Muscle of leg (tissue), 16 donors: Measurements from ENCODE around the gene IL2. TPM values are rescaled to one million over a fixed set of nuclear protein-coding genes. Genes with fewer than 3 reads are reported as not detected.

Source experiments
- DNase-seq: peaks from one replicate; pipeline ENCODE4 v3.0.0; 2013
- H3K27ac ChIP-seq: one replicate; pipeline ENCODE4 v1.5.1; 2013; ENCODE audit warnings: mild to moderate bottlenecking, low read length, control low read depth
- H3K27me3 ChIP-seq: one replicate; pipeline ENCODE4 v1.6.1; 2013; ENCODE audit warnings: low read length; ENCODE audit not compliant: control insufficient read depth, insufficient read depth
- H3K36me3 ChIP-seq: one replicate; pipeline ENCODE4 v1.6.1; 2013; ENCODE audit warnings: low read length; ENCODE audit not compliant: control insufficient read depth, insufficient read depth
- H3K4me1 ChIP-seq: one replicate; pipeline ENCODE4 v1.6.1; 2013; ENCODE audit warnings: low read length; ENCODE audit not compliant: control insufficient read depth, insufficient read depth
- H3K4me3 ChIP-seq: one replicate; pipeline ENCODE4 v1.5.1; 2013; ENCODE audit warnings: low read length, control low read depth
- H3K9me3 ChIP-seq: replicated peaks from 2 replicates; pipeline ENCODE4 v1.6.1; 2013; ENCODE audit warnings: low read depth, low read length; ENCODE audit not compliant: control insufficient read depth
- WGBS: methylation state at CpG from one replicate; pipeline ENCODE4 v1.1.5; 2013; ENCODE audit warnings: missing lambda C conversion rate; ENCODE audit not compliant: insufficient coverage; 5-methylcytosine and 5-hydroxymethylcytosine counted together
- long read RNA-seq, 11 donors: transcript quantifications; one replicate each; lab custom pipeline, GENCODE V29; 2026
- polyA plus RNA-seq, 8 donors: library from polyadenylated mRNA; unstranded; fragments of 120-200 nt; gene quantifications; one replicate each; pipeline versions ENCODE4 v1.2.1 to v1.2.3, GENCODE V29; 2013; ENCODE audit warnings: inconsistent platforms in 1 of 8, low replicate concordance in 1 of 8; ENCODE audit not compliant: insufficient read length in 8 of 8, insufficient read depth in 1 of 8
- total RNA-seq: library from RNA; stranded (reverse); fragments of 120-200 nt; gene quantifications from one replicate; pipeline ENCODE4 v1.2.4, GENCODE V29; 2013

Gene IL2
- total RNA-seq (not detected), polyA plus RNA-seq (not detected)
- long read RNA-seq, donor 1: 0 reads
- long read RNA-seq, donor 2: 0 reads
- long read RNA-seq, donor 3: 0 reads
- long read RNA-seq, donor 4: 0 reads
- long read RNA-seq, donor 5: 0 reads
- long read RNA-seq, donor 6: 0 reads
- long read RNA-seq, donor 7: 0 reads
- long read RNA-seq, donor 8: 0 reads
- long read RNA-seq, donor 9: 0 reads
- long read RNA-seq, donor 10: 0 reads
- long read RNA-seq, donor 11: 0 reads

DNA sequence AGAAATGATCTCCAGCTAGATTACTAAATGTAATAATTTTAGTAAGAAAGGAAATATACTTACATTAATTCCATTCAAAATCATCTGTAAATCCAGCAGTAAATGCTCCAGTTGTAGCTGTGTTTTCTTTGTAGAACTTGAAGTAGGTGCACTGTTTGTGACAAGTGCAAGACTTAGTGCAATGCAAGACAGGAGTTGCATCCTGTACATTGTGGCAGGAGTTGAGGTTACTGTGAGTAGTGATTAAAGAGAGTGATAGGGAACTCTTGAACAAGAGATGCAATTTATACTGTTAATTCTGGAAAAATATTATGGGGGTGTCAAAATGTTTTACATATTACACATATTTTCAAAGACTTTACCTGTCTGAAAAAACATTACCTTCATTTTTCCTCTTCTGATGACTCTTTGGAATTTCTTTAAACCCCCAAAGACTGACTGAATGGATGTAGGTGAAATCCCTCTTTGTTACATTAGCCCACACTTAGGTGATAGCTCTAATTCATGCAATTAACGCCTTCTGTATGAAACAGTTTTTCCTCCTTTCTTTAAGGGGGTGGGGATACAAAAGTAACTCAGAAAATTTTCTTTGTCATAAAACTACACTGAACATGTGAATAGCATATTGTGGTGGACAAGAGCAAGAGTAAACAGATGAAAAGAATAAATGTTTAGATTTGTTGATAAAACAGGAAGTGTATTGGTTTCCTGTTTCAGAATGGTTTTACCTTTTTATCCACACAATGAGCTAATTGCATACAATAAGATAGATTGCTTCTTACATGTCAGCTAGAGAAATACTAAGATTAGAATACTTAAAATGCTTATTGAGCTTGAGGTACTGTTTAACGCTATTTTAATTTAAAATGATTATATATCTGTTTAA is at the start of gene IL2:
Gene IL2, minus strand, starts transcription at position 495 of the 886 bp plus-strand sequence. Its CDS starts 285 bp downstream, at position 210.
- no peaks in the 10 kb centered on the region for H3K27me3 ChIP-seq
- no peaks in the 10 kb centered on the region for H3K36me3 ChIP-seq
- H3K4me3 ChIP-seq: no peak within 1 kb of the TSS
- DNase-seq: no peak
- no CpG with 5 or more reads among the region's 2 CpGs for WGBS
- no peak within 1 kb of the TSS for H3K27ac ChIP-seq
- no peaks in the 10 kb centered on the region for H3K9me3 ChIP-seq
- H3K4me1 ChIP-seq: no peaks in the 10 kb centered on the region

DNA sequence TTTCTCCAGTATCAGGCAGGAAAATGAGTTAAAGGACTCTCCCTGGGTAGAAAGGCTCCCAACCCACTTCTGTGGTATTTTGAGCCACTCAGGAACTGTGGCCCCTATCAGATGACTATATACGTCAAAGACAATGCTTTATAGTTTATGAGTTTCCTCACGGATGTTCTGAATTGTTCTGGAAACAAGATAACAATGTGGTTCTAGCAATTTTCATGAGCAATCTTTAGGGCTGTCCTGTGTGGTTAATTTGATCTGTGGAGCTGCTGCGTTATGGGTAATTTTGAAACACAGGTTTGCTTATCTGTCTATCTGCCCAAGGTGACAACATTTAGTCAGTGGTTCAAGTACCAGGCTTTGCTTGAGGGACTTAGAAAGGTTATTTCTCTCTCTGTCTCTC is 46.7 kb upstream of the IL2 start:
- Histone ChIP-seq H3K4me3 (no peak overlapping the region), H3K27ac (no peak overlapping the region), H3K36me3 (no peaks in the 10 kb centered on the region), H3K27me3 (no peaks in the 10 kb centered on the region), H3K4me1 (no peaks in the 10 kb centered on the region), H3K9me3 (no peaks in the 10 kb centered on the region)
- WGBS: 67% methylated on average over 3 of the region's 3 CpGs
- DNase-seq: no peak

DNA sequence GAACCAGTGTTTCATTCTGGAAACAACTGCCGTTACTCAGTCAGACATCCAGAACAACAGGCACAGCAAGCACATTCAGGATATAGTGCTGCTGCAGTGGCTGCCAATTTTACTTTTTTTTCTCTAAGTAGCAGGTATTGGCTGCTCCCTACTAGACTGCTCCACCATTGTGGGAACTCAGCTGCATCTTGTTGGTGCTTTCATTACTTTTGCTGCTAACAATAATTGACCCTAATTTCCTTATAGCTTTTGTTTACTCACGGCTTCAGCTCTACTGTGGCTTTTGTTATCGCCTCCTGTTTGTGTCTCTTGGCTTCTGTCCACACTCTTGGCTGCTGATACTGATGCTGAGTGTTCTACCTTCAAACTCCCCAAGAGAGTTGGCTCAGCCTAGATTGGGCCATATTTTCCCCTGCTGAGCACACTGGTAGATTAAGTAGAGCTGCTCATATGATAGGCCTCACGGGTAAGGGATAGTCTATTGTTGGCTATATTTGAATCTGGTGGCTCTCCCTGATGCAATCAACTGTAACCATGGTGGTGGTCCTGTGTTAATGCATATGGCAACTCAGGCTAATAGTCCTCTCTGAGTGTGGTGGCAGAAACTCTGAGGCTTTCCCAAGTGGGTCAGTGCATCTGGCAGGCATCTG is 44.5 kb upstream of the IL2 start:
- H3K27me3 ChIP-seq: no peaks in the 10 kb centered on the region
- 28% methylated on average over 3 of the region's 4 CpGs for WGBS
- H3K36me3 ChIP-seq: no peaks in the 10 kb centered on the region

DNA sequence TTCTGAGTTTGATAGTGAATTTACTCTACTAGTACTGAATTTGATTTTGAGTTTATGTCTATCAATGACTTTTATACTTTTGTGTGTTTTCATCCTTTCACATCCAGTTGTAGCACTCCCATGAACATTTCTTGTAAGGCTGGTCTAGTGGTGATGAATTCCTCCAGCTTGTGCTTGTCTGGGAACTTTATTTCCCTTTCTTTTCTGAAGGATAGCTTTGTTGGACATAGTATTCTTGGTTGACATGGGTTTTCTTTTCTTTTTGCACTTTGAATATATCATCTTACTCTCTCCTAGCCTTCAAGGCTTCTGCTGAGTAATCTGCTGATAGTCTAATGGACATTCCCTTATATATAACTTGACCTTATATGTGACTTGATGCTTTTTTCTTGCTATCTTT is 32.5 kb upstream of the IL2 start:
- no peak for DNase-seq
- Histone ChIP-seq H3K27ac (no peak overlapping the region), H3K4me1 (no peaks in the 10 kb centered on the region), H3K4me3 (no peak overlapping the region), H3K36me3 (no peaks in the 10 kb centered on the region), H3K9me3 (peaks cover 21% of the 10 kb centered on the region), H3K27me3 (no peaks in the 10 kb centered on the region)

More for the DNA sequence above, 44.5 kb upstream of the IL2 start:
- peak; percentile 2 for DNase-seq
- H3K4me3 ChIP-seq: no peak overlapping the region
- H3K4me1 ChIP-seq: no peaks in the 10 kb centered on the region
- H3K9me3 ChIP-seq: no peaks in the 10 kb centered on the region
- no peak overlapping the region for H3K27ac ChIP-seq

DNA sequence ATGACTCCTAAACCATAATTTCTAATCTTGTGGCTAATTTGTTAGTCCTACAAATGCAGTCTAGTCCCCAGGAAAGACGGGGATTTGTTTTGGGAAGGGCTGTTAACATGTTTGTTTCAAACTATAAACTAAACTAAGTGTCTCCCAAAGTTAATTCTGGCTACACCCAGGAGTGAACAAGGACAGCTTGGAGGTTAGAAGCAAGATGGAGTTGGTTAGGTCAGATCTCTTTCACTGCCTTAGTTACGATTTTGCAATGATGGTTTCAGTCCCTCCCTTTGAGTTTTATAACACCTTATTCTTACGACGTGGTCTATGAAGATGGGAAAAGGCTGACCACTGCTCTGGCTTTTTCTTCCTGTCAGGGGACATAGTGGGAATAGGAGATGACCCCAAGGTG is 27.0 kb upstream of the IL2 start:
- Histone ChIP-seq H3K27me3 (peaks cover 2% of the 10 kb centered on the region), H3K4me3 (no peak overlapping the region), H3K9me3 (peaks cover 2% of the 10 kb centered on the region), H3K27ac (no peak overlapping the region), H3K4me1 (no peaks in the 10 kb centered on the region), H3K36me3 (no peaks in the 10 kb centered on the region)
- WGBS: no CpG with 5 or more reads among the region's 4 CpGs
- no peak for DNase-seq

DNA sequence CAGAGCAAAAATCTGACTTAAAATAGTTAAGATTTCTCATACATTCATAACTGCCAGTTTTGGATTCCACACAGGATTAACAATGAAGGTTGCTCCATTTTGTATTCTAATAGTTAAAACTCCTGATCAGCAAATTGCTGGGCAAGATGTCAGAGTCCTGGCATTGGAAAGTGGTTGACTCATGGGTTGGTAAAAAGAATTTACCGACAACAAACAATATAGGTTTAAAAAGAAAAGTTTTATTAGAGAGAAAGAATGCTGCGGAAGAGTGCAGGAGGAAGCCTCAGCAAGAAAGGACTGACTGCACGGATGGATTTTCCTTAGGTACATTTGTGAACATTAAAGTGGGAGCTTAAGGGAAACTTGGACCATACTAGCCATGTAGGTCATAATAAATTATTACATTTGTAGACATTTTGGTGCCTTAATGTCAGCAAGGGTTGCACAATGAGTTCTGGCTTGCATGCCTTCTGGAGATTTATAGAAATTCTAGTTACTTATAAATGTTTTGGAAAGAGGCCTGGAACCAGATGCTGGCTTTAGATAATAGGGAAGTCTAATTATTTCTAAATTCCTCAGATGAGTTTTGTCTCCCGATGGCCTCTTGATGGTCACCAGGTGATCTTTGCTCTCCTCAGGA is 25.4 kb upstream of the IL2 start:
- no peaks in the 10 kb centered on the region for H3K36me3 ChIP-seq
- no peaks in the 10 kb centered on the region for H3K9me3 ChIP-seq
- peak; percentile 30 for DNase-seq
- no peak overlapping the region for H3K4me3 ChIP-seq
- peaks cover 2% of the 10 kb centered on the region for H3K27me3 ChIP-seq
- H3K27ac ChIP-seq: no peak overlapping the region
- no peaks in the 10 kb centered on the region for H3K4me1 ChIP-seq
- no CpG with 5 or more reads among the region's 4 CpGs for WGBS

DNA sequence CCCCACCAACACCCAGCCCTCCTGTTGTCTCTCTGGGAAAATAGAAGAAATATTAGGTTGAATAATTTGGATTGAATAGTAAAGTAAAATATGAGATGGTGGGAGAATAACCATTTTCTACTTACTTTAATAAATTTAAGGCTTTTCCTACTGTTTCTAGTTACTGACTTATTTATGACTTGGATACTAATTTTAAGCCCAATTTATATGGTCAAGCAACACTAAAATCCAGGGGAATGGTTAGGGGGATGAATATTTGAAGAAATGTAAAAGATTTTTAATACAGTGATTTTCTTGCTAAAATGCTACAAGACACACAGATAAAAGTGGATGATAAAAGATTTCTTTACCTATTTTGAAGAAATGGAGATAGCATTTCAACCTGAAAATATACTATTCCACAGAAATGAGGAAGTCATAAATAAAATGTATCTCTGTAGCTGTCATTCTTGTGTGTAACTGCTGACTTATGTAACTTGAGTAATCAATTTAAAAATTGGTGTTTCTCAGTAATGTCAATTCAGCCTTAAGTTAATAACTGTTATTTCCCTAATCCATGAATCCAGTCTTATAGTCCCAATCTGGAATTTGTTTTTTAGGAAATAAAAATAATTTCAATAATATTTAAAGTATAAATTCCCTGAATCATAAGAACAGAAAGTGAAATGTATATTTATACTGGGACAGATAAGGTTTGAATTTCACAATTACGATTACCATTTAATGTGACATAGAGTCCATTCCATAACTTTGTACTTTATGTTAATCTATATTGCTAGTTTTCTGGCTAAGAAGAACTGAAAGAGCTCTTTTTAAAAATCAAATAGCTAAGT is 24.3 kb upstream of the IL2 start:
- H3K27me3 ChIP-seq: peaks cover 2% of the 10 kb centered on the region
- H3K4me3 ChIP-seq: no peak overlapping the region
- no CpG with 5 or more reads among the region's 1 CpG for WGBS
- no peaks in the 10 kb centered on the region for H3K36me3 ChIP-seq
- H3K4me1 ChIP-seq: no peaks in the 10 kb centered on the region
- DNase-seq: no peak
- H3K27ac ChIP-seq: no peak overlapping the region
- H3K9me3 ChIP-seq: no peaks in the 10 kb centered on the region

DNA sequence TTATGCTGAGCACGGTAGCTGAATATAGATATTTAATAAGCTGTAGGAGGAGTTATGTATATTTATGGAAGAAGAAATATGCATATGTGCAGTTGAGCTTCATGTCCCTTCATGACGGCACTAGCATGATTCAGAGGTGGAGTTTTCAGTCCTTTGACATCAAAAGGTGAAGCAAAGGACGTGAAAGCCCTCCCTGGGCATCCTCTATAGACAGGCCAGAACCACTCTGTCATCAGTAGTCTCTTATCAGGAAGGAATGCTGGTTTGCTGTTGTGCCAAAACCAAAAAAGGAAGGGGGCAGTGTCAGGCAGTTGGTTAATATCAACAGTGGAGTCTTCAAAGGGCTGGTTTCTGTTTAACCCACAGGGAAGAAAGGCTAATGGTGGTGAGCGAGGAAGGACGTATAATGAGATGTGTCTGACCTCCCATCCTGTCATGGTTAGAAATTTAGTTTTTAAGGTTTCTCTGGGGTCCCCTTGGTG is 23.5 kb upstream of the IL2 start:
- Histone ChIP-seq H3K9me3 (no peaks in the 10 kb centered on the region), H3K4me1 (no peaks in the 10 kb centered on the region), H3K36me3 (no peaks in the 10 kb centered on the region), H3K4me3 (no peak overlapping the region), H3K27me3 (peaks cover 2% of the 10 kb centered on the region), H3K27ac (no peak overlapping the region)
- DNase-seq: no peak
- WGBS: 56% methylated on average over 1 of the region's 5 CpGs

DNA sequence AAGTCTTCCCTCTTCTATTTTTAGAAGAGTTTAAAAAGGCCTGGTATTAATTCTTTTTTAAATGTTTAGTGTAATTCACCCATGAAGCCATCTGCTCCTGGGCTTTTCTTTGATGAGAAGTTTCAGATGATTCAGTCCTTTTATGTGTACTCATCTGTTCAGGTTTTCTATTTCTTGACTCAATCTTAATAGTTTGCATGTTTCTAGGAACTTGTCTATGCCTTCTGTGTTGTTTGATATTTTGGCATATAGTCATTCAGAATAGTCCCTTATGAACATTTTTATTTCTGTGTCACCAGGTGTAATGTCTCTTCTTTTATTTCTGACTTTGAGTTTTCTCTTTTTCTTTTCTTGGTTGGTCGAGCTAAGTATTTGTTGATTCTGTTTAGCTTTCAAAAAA is 20.2 kb upstream of the IL2 start:
- no peak for DNase-seq
- Histone ChIP-seq H3K27ac (no peak overlapping the region), H3K4me1 (no peaks in the 10 kb centered on the region), H3K27me3 (no peaks in the 10 kb centered on the region), H3K4me3 (no peak overlapping the region), H3K9me3 (no peaks in the 10 kb centered on the region), H3K36me3 (no peaks in the 10 kb centered on the region)
- WGBS: no CpG with 5 or more reads among the region's 1 CpG
